EL (cell line): Measurements from ENCODE around the gene SLC25A19.

Experiments used
- DNase-seq: peaks from one replicate; pipeline ENCODE4 v3.0.0-alpha.2; 2016

Gene SLC25A19

GRCh38 chr17:75239778-75240393, 49.3 kb downstream of the SLC25A19 start:
- DNase-seq, result no peak

DNA sequence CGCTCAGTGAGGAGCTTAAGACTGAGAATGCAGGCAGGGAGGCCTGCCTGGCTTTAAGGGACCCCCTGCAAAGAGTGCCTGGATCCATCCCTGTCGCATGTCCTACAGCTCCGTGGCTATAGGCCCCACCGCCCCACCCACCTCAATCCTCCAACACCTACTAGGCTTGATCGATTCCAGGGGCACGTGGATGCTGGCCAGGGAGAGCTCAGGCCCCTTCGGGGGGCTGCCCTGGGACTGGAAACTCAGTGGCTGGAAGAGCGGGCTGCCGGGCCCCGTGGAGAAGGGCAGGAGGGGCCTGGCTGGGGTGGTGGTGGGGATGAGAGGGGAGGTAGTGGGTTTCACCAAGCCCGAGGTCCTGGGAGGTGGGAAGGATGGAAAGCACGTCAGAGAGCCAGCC, 50.0 kb downstream of the SLC25A19 start:
- DNase-seq, result no peak

- peak; percentile 70 for DNase-seq
Measured at GRCh38 chr17:75238684-75239191, 50.5 kb downstream of the SLC25A19 start.

DNA sequence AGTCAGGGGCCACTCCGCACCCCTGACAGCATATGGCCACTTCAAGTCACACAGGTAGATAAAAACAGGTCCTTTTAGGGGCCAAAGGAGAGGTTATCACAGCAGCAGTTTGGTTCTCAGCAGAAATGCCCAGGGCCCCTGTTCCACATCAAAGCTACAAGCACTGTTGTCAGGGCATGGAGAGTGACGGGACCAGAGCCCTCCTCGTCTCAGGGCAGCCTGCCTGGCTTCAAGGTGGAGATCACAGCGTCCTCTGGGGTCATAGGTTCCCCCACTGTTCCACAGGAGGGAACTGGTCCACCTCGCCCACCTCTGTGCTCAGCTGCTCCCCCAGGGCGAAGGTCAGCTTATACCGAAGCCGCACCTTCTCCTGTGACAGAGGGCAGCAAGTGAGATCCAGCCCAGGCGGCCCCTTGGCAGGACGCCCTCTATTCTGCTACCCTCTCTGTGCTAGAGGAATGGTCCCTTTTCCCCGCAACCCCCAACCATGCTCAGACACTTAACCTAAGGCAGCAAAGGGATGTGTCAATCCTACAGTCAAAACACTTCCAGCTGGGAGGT, 51.1 kb downstream of the SLC25A19 start:
- no peak for DNase-seq

DNA sequence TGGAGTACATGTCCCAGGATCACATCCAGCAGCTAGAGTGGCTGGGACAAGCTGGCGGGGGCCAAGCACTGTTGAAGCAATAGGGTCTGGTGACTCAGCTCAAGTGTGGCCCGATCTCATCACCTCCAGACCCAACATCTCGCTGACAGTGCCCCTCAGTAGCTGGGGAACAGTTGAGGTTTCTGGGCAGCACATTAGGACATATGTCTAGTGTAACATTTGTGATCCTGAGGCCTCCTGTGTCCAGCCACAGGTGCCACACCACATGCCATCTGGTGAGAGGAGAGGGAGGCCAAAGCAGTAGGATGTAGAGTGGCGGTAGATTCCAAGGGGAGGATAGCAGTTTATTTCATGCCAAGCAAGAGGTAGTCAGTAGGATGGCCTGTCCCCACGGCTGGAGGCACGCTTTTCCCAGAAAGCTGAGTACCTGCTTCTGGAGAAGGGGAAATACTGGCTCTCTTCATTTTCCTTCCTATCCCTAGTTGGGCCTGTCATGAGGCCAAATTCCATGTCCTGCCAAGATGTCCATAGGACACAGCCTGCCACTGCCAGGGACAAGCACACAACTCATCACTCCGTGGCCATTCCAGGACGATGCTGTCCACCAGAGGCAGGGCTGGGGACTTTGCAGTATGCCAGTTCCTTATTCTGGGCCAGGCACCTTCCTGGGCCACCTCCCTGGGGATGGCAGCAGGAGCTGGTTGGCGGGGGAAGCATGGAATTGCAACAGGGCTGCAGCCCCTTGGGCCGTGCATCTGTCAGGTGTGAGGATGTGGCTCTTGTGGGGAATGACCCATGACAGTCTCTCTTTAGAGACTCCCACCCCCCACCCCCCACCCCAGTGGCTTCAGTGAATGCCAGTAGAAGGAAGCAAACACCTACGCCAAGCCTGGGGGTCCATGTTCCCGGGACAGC, 51.9 kb downstream of the SLC25A19 start:
- DNase-seq, result no peak

GRCh38 chr17:75232786-75233185, 56.4 kb downstream of the SLC25A19 start:
- no peak for DNase-seq

DNA sequence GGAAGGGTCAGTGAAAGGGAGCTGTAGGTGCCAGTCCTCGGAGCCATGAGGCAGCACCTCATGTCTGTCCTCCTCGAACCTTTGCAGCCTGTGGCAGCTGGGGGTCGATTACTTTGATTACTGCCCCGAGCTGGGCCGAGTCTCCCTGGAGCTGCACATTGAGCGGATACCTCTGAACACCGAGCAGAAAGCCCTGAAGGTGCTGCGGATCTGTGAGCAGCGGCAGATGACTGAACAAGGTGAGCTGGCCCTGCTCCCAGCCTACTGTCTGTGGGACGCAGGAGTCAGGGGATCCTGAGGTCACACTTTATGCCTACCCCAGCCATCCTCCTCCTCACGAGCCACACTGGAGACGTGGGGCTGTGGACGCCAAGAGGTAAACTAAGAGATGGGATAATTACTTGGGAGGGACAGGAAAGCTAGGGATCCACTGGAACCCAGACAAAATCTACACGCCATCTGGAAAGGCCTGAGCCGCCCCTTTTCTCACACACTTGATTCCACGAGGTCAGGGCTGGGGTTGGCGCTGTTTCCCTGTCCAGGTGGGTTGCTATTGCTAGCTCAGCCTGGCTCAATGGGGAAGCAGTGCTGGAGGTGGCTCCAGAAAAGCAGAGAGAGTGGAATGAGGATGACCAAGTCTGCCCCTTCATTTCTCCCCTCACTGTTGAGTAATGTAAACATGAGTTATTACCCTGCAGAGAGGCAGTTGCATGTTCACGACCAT, 57.3 kb downstream of the SLC25A19 start:
- DNase-seq, result no peak

DNA sequence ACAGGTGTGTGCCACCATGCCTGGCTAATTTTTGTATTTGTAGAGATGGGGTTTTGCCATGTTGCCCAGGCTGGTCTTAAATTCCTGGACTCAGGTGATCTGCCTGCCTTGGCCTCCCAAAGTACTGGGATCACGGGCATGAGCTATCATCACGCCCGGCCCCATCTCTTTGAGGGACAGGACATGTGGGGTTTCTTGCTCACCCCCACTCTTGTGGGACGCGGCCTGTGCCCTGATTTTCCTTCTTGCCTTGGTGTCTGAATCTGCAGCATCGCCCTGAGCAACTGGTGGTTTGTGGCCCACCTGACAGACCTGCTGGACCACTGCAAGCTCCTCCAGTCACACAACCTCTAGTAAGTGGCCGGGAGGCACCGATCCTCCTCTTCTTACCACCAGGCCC, 58.2 kb downstream of the SLC25A19 start:
- no peak for DNase-seq

DNA sequence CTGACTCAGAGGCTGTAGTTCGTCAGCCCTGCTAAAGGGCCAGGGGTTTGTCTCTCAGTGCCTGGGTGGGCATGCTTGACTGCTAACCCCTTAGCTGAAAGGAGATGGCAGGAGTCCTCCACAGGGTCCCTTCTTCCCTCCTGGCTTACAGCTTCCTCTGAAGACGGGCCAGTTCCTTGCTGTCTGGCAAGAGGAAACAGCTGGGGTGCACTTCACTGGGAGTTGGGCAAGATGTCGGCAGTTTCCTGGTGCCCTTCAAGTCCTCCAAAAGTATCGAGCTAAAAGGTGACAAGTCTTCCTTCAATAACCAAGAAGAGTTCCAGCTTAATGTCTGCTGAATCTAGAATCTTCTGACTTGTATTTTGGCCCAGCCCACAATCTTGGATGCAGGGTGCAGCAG, 60.4 kb downstream of the SLC25A19 start:
- DNase-seq, result no peak

GRCh38 chr17:75228305-75228704, 60.9 kb downstream of the SLC25A19 start:
- DNase-seq, result no peak

- DNase-seq, result no peak
Measured at GRCh38 chr17:75227729-75228128, 61.5 kb downstream of the SLC25A19 start.

GRCh38 chr17:75225016-75225415, 64.2 kb downstream of the SLC25A19 start:
- DNase-seq, result no peak
